Neural cell (in vitro differentiated cells): ENCODE results near the gene GMEB2.

Source experiments
- CTCF ChIP-seq: fragments of 450-650 bp; IDR thresholded peaks from 2 replicates; pipeline ENCODE4 v1.5.1; 2014; ENCODE audit warnings: antibody characterized with exemption, mild to moderate bottlenecking, moderate library complexity; ENCODE audit not compliant: poor library complexity, severe bottlenecking
- EP300 ChIP-seq: fragments of 450-650 bp; conservative IDR thresholded peaks from 2 replicates; pipeline ENCODE4 v1.6.1; 2014; ENCODE audit warnings: antibody characterized with exemption, mild to moderate bottlenecking, moderate library complexity; ENCODE audit not compliant: poor library complexity, severe bottlenecking
- EZH2 ChIP-seq: fragments of 200-600, 300-800 bp; shearing (Covaris generic), sonication (generic); IDR thresholded peaks from 2 replicates; pipeline ENCODE4 v1.6.1; 2014; ENCODE audit warnings: antibody characterized with exemption, low read length, borderline replicate concordance, mild to moderate bottlenecking; ENCODE audit not compliant: insufficient read depth, poor library complexity, severe bottlenecking
- MXI1 ChIP-seq: fragments of 450-650 bp; conservative IDR thresholded peaks from 2 replicates; pipeline ENCODE4 v1.6.1; 2014; ENCODE audit warnings: antibody characterized with exemption, mild to moderate bottlenecking; ENCODE audit not compliant: poor library complexity, severe bottlenecking
- POLR2AphosphoS5 ChIP-seq: IDR thresholded peaks from 2 replicates; pipeline ENCODE4 v1.6.1; 2012
- RAD21 ChIP-seq: fragments of 450-650 bp; conservative IDR thresholded peaks from 2 replicates; pipeline ENCODE4 v1.6.1; 2014; ENCODE audit warnings: antibody characterized with exemption, mild to moderate bottlenecking, moderate library complexity
- REST ChIP-seq: IDR thresholded peaks from 2 replicates; pipeline ENCODE4 v1.6.1; 2012; ENCODE audit warnings: borderline replicate concordance
- TAF1 ChIP-seq: IDR thresholded peaks from 2 replicates; pipeline ENCODE4 v1.6.1; 2012; ENCODE audit warnings: low read depth

- no peak for TF ChIP-seq REST
- no peak for TF ChIP-seq EP300
- TF ChIP-seq TAF1 = no peak
- no peak for TF ChIP-seq MXI1
- no peak for TF ChIP-seq CTCF
- no peak for TF ChIP-seq RAD21
- no peak for TF ChIP-seq POLR2AphosphoS5
- TF ChIP-seq EZH2 = no peak
These were observed 59.3 kb downstream of the GMEB2 start for GRCh38 chr20:63567386-63568169.
